Stimulated activated CD4-positive, alpha-beta T cell treated with anti-CD3 and anti-CD28 coated beads, TNF-alpha, amount 100 ng/mL, for 1 hour (primary cell): Measurements from ENCODE around the gene SMIM14.
"Not testable (repeated sequence)": the region's sequence is repeated elsewhere in the genome, so short reads cannot be mapped to it uniquely, and the experiment has no call there.

Experiments used
- DNase-seq, 3 donors: peaks; one replicate each; pipeline ENCODE4 v3.0.0-alpha.2; 2020; ENCODE audit warnings: low read depth in 3 of 3, low spot score in 1 of 3

Gene SMIM14

DNA sequence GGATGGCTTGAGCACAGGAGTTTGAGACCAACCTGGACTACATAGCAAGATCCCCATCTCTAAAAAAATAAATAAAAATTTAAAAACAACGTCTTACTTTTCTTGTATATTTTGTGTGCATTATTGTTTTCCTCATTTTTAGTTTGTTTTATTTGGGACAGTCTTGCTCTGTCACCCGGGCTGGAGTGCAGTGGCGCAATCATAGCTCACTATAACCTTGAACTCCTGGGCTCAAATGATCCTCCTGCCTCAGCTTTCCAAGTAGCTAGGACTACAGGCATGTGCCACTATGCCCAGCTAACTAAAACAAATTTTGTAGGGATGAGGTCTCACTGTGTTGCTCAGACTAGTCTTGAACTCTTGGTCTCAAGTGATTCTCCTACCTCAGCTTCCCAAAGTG, 9.5 kb upstream of the SMIM14 start:
- DNase-seq, result no peak

GRCh38 chr4:39642885-39643552, 4.4 kb upstream of the SMIM14 start:
- no peak for DNase-seq

GRCh38 chr4:39641451-39641850, 2.8 kb upstream of the SMIM14 start:
- no peak for DNase-seq

GRCh38 chr4:39637586-39638353, 895 bp downstream of the SMIM14 start:
- no peak for DNase-seq

DNA sequence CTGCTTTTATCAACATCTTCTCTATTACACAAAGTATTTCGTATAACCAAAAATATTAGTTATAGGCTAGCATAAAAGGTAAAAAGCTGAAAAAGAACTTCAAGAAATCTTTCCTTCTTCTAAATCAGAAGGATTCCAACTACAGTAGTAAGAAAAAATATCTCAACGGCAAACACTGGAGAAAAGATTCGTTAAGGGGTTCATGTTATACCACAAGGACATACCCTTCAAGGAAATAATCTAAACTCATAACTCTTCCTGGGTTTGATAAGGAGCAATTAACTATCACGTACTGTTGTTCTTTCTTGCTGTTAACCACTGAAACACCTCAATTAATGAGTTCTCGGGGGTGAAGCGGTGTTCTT, 1.5 kb downstream of the SMIM14 start:
- no peak for DNase-seq

DNA sequence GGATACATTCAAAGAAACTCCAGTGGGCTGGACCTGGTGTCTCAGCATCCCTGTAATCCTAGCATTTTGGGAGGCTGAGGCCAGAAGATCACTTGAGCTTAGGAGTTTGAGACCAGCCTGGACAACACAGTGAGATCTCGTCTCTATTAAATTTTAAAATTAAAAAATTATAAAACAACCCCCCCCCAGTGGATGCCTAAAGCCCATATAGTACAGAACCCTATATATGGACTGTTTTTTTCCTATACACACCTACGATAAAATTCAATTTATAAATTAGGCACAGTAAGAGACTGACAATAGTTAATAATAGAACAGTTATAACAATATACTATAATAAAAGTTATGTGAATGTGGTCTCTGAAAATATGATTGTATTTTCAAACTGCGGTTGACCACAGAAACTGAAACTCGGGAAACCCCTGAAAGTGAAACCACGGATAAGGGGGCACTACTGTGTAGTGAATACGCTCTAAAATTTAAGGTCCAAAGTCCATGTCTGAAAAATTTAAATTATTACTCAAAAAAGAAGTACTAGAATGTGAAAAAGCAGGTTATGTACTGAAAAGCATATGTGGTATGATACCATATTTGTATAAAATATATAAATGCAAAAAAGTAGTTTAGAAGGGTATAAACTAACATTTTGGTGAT, 2.0 kb downstream of the SMIM14 start:
- no peak for DNase-seq

DNA sequence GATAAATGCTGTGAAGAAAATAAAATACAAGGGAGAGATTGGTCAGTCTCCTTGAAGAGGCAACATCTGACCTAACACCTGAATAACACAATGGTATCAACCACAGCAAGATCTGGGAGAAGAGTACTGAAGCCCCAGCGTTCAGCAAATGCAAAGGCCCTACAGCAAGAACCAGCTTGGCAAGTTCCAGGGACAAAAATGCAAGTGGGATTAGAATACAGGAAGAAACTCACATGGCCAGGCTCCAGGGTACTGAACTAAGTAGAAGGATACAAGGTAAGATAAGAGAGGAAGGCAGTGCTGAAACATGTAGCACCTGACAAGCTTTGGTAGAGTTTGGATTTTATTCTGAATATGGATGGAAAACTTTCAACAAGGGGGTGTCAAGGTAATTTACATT, 3.6 kb downstream of the SMIM14 start:
- DNase-seq, result no peak

- DNase-seq, result no peak
Measured at GRCh38 chr4:39631700-39632079, 7.0 kb downstream of the SMIM14 start.

- no peak for DNase-seq
Measured at GRCh38 chr4:39627413-39627812, 11.3 kb downstream of the SMIM14 start.

GRCh38 chr4:39626913-39627312, 11.8 kb downstream of the SMIM14 start:
- DNase-seq, result no peak

- DNase-seq, result no peak
Measured at GRCh38 chr4:39626261-39626660, 12.4 kb downstream of the SMIM14 start.

DNA sequence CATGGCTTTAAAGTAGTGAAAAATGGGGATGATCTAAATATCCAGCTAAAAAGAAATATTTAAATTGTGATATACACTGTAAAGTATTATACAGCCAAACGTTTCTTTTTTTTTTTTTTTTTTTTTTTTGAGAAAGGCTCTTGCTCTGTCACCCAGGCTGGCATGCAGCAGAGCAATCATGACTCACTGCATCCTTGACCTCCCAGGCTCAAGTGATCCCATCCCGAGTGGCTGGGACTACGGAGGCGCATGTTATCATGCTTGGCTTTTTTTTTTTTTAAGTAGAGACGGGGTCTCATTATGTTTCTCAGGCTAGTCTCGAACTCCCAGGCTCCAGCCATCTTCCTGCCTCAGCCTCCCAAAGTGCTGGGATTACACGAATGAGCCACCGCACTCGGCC, 17.1 kb downstream of the SMIM14 start:
- no peak for DNase-seq

DNA sequence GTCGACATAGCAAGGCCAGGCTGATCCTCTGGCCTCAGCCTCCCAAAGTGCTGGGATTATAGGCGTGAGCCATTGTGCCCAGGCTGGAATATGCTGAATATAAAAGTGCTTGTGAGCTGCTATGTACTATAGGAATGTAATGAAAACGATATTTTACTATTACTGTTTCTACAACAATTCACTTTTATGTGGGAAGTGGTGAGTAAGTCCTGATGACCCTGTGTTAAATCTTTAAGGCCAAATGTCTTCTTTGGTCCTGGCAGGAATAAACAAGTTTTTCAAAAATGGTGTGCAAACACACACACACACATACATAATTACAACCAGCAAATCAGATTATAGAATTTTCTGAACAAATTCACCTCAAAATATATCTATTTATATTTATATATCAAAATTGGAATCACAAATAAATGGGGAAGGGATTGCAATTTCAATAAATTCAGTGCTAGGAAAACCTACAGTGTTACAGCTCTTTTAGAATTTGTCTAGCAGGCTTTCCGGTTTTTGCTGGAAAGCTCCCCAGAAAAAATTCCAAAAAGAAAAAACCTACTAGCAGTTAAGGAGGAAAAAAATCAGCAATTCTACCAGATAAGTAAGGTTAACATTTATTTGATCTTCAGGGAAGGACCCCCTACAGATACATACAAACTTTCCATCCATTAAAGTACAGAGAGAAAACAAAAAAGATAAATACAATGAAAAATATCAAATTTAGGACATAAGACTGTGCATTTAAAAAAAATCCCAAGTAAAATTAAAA, 17.9 kb downstream of the SMIM14 start:
- DNase-seq, result no peak

GRCh38 chr4:39617534-39617933, 21.1 kb downstream of the SMIM14 start:
- DNase-seq, result no peak

DNA sequence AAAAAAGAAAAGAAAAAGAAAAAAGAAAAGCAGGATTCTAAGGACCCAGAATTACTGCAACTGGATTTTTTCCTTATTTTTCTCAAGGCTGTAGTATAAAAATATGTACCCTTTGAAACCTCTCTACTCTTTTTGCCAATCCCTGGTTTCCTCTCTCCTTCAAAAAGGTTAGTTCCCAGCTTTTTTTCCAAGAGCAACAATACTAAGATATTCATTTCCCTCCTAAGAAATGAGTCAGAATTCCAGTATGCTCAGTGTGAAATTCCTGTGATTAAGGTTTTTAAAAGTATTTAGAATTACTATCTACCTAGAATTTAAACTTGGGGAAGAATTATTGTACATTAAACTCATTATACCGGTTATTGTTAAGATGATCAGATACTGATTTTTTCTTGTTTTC, 22.0 kb downstream of the SMIM14 start:
- no peak for DNase-seq

GRCh38 chr4:39616112-39616511, 22.6 kb downstream of the SMIM14 start:
- not testable (repeated sequence) for DNase-seq

DNA sequence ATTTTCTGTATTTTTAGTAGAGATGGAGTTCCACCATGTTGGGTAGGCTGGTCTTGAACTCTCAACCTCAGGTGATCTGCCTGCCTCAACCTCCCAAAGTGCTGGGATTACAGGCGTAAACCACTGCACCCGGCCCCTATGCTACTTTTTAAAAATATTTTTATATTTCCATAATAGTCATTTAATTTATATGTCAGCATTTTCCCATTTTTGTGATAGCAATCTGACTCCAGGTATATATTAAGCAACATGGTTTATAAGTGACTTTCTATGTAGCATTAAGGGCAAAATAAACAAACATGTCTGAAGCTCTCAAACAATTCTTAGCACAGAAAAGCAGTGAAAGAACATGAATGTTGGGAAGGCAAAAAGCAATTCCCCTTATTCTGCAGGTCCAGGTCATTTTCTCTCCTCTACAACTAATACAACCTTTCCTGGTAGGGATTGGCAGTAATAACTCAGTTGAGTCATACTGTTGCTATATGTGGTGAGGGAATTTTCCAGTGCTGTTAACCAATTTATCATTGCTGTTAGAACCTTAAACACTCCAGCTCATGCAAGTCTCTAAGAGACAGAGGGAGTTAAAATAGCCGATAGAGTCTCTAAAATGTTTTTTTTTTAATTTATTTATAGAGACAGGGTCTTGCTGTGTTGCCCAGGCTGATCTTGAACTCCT, 24.0 kb downstream of the SMIM14 start:
- no peak for DNase-seq

GRCh38 chr4:39613093-39613656, 25.5 kb downstream of the SMIM14 start:
- no peak for DNase-seq

- DNase-seq, result no peak
Measured at GRCh38 chr4:39609454-39609931, 29.2 kb downstream of the SMIM14 start.

DNA sequence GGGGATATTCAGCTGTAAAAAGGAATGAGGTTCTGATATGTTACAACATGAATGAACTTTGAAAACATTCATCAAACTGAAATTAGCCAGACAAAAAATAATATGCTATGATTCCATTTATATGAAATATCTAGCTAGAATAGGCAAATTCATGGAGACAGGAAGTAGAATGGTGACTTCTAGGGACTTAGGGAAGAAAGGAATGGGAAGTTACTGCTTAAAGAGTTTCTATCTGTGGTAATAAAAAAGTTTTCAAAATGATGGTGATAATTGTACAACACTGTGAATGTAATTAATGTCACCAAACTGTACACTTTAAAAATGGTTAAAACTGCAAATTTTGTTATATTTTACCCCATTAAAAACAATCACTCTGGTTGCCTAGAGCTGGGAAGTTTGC, 30.2 kb downstream of the SMIM14 start:
- no peak for DNase-seq

DNA sequence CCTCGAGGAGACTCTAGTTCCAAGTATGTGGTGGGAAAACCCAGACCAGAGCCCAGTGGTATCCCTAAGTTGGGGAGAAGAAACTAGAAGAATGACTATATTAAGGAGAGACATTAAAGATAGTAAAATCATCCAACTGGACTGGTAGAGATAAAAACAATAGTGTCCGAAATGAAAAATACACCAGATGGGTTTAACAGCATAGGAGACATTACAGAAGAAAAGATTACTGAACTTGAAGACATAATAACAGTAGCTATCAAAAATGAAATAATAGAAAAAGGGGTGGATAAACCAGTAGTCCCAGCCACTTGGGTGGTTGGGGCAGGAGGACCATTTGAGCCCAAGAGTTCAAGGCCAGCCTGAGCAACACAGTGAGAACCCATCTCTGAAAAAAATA, 31.9 kb downstream of the SMIM14 start:
- no peak for DNase-seq
